Mesothelial cell of epicardium (in vitro differentiated cells): ENCODE measurements around the gene GALNS. TPM values are rescaled to one million over a fixed set of nuclear protein-coding genes. Genes with fewer than 3 reads are reported as not detected.

Source experiments
- DNase-seq, 2 experiments: peaks; one replicate each; pipeline ENCODE4 v3.0.0; 2021; ENCODE audit warnings: low spot score in 2 of 2; ENCODE audit not compliant: unreplicated experiment in 2 of 2
- H3K27ac Mint-ChIP-seq: 2 replicates; pipeline ENCODE4 v1.8.0; 2021; ENCODE audit warnings: mixed read lengths
- H3K27me3 Mint-ChIP-seq: 2 replicates; pipeline ENCODE4 v1.8.0; 2021; ENCODE audit warnings: low read depth, mixed read lengths
- H3K36me3 Mint-ChIP-seq: 2 replicates; pipeline ENCODE4 v1.8.0; 2021; ENCODE audit warnings: mixed read lengths
- H3K4me1 Mint-ChIP-seq: 2 replicates; pipeline ENCODE4 v1.8.0; 2021; ENCODE audit warnings: mixed read lengths
- H3K4me3 Mint-ChIP-seq: 2 replicates; pipeline ENCODE4 v1.8.0; 2021; ENCODE audit warnings: mild to moderate bottlenecking, moderate library complexity, mixed read lengths
- H3K9me3 Mint-ChIP-seq: 2 replicates; pipeline ENCODE4 v1.8.0; 2021; ENCODE audit warnings: mixed read lengths
- CTCF ChIP-seq: fragments of 200-600 bp; sonication (generic); IDR thresholded peaks from one replicate; pipeline ENCODE4 v1.5.0; 2021; ENCODE audit warnings: antibody characterized with exemption; ENCODE audit not compliant: unreplicated experiment
- total RNA-seq: library from RNA; stranded (reverse); gene quantifications from 3 replicates; pipeline ENCODE4 v1.2.1, GENCODE V29; 2021

GALNS gene
- total RNA-seq: 41.3 to 44.7 TPM (median 42.4 TPM) in 3 replicates

GRCh38 chr16:88856828-88857727, at the start of gene GALNS, which contains the start of gene TRAPPC2L:
GALNS (minus strand) TSS chr16:88856947; CDS start chr16:88856877, 70 bp downstream.
TRAPPC2L (plus strand) TSS chr16:88857127; CDS start chr16:88857151, 24 bp downstream.
- Mint-ChIP-seq H3K4me3 (peak within 1 kb of the TSS; percentile 89), H3K4me1 (peaks cover 14% of the 10 kb centered on the region), H3K36me3 (peaks cover 7% of the 10 kb centered on the region), H3K27me3 (no peaks in the 10 kb centered on the region), H3K9me3 (no peaks in the 10 kb centered on the region), H3K27ac (peak within 1 kb of the TSS; percentile 99)
- peak; percentile 100 for DNase-seq
- TF ChIP-seq CTCF: no peak

GRCh38 chr16:88906020-88906419, 49.3 kb upstream of the GALNS start:
- Mint-ChIP-seq H3K9me3 (no peaks in the 10 kb centered on the region), H3K4me3 (no peak overlapping the region), H3K36me3 (no peaks in the 10 kb centered on the region), H3K4me1 (peaks cover 2% of the 10 kb centered on the region), H3K27ac (no peak overlapping the region), H3K27me3 (no peaks in the 10 kb centered on the region)
- DNase-seq: no peak
- TF ChIP-seq CTCF: no peak

GRCh38 chr16:88905563-88905962, 48.8 kb upstream of the GALNS start:
- Mint-ChIP-seq H3K36me3 (no peaks in the 10 kb centered on the region), H3K27ac (no peak overlapping the region), H3K9me3 (no peaks in the 10 kb centered on the region), H3K27me3 (no peaks in the 10 kb centered on the region), H3K4me3 (no peak overlapping the region), H3K4me1 (peaks cover 2% of the 10 kb centered on the region)
- TF ChIP-seq CTCF: no peak
- DNase-seq: no peak

- TF ChIP-seq CTCF: no peak
- Mint-ChIP-seq H3K27me3 (no peaks in the 10 kb centered on the region), H3K36me3 (no peaks in the 10 kb centered on the region), H3K4me1 (peaks cover 2% of the 10 kb centered on the region), H3K9me3 (no peaks in the 10 kb centered on the region), H3K4me3 (no peak overlapping the region), H3K27ac (no peak overlapping the region)
- DNase-seq: no peak
Measured at GRCh38 chr16:88904676-88905365, 48.1 kb upstream of the GALNS start.

GRCh38 chr16:88903267-88903666, 46.5 kb upstream of the GALNS start:
- Mint-ChIP-seq H3K27me3 (no peaks in the 10 kb centered on the region), H3K36me3 (no peaks in the 10 kb centered on the region), H3K4me1 (peaks cover 2% of the 10 kb centered on the region), H3K4me3 (no peak overlapping the region), H3K9me3 (no peaks in the 10 kb centered on the region), H3K27ac (no peak overlapping the region)
- TF ChIP-seq CTCF: no peak
- no peak for DNase-seq
